Measurements from ENCODE around the gene C17orf100. TPM values are rescaled to one million over a fixed set of nuclear protein-coding genes. Genes with fewer than 3 reads are reported as not detected.

C17orf100 gene
- polyA plus RNA-seq, 1 experiment, result 2.4 TPM

- DNase-seq (ENCODE audit: low read depth), result peak; percentile 25
- no peaks in the 10 kb centered on the region for H3K36me3 ChIP-seq (ENCODE audit: control insufficient read depth, insufficient read depth, low read length)
- ChIA-PET POLR2A (no interaction called here), CTCF (interaction anchor here (0.6 to 6.2 kb wide), 34 partner anchors 9 to 671 kb away, joined by 3 to 65 read pairs (median 4); partner anchors contain the start of genes ALOX12, C17orf100, MED31 and XAF1)
- H3K27me3 ChIP-seq (ENCODE audit: control insufficient read depth, insufficient read depth, low read length), result peaks cover 25% of the 10 kb centered on the region
- H3K4me3 ChIP-seq (ENCODE audit: low read depth, low read length), result no peak overlapping the region
- TF ChIP-seq, protein P1, sequence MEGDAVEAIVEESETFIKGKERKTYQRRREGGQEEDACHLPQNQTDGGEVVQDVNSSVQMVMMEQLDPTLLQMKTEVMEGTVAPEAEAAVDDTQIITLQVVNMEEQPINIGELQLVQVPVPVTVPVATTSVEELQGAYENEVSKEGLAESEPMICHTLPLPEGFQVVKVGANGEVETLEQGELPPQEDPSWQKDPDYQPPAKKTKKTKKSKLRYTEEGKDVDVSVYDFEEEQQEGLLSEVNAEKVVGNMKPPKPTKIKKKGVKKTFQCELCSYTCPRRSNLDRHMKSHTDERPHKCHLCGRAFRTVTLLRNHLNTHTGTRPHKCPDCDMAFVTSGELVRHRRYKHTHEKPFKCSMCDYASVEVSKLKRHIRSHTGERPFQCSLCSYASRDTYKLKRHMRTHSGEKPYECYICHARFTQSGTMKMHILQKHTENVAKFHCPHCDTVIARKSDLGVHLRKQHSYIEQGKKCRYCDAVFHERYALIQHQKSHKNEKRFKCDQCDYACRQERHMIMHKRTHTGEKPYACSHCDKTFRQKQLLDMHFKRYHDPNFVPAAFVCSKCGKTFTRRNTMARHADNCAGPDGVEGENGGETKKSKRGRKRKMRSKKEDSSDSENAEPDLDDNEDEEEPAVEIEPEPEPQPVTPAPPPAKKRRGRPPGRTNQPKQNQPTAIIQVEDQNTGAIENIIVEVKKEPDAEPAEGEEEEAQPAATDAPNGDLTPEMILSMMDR (IDR thresholded peaks at IDR 0.05; ENCODE audit: insufficient read depth, low read depth, low read length), result peak; percentile 93
These were observed 14.5 kb downstream of the C17orf100 start for GRCh38 chr17:6666077-6666521.

GRCh38 chr17:6666557-6666956 is 15.0 kb downstream of the C17orf100 start:
- ChIA-PET CTCF (interaction anchor here (0.6 to 6.2 kb wide), 34 partner anchors 9 to 671 kb away, joined by 3 to 65 read pairs (median 4); partner anchors contain the start of genes ALOX12, C17orf100, MED31 and XAF1), POLR2A (no interaction called here)

GRCh38 chr17:6667516-6667915 is 16.0 kb downstream of the C17orf100 start:
- Histone ChIP-seq H3K36me3 (ENCODE audit: control insufficient read depth, insufficient read depth, low read length) (no peaks in the 10 kb centered on the region), H3K4me3 (ENCODE audit: low read depth, low read length) (no peak overlapping the region), H3K27me3 (ENCODE audit: control insufficient read depth, insufficient read depth, low read length) (peaks cover 21% of the 10 kb centered on the region)
- ChIA-PET POLR2A (no interaction called here), CTCF (interaction anchor here (1.0 to 6.2 kb wide), 6 partner anchors 11 to 243 kb away, joined by 5 to 65 read pairs (median 18); partner anchors contain the start of gene XAF1)
- no peak for DNase-seq (ENCODE audit: low read depth)
- TF ChIP-seq, protein P1 (IDR thresholded peaks at IDR 0.05; ENCODE audit: insufficient read depth, low read depth, low read length), result no peak

More at GRCh38 chr17:6666557-6666956, 15.0 kb downstream of the C17orf100 start:
- Histone ChIP-seq H3K4me3 (ENCODE audit: low read depth, low read length) (no peak overlapping the region), H3K27me3 (ENCODE audit: control insufficient read depth, insufficient read depth, low read length) (peaks cover 25% of the 10 kb centered on the region), H3K36me3 (ENCODE audit: control insufficient read depth, insufficient read depth, low read length) (no peaks in the 10 kb centered on the region)
- TF ChIP-seq, protein P1 (IDR thresholded peaks at IDR 0.05; ENCODE audit: insufficient read depth, low read depth, low read length), result no peak
- no peak for DNase-seq (ENCODE audit: low read depth)

- no peak overlapping the region for H3K4me3 ChIP-seq (ENCODE audit: low read depth, low read length)
- H3K36me3 ChIP-seq (ENCODE audit: control insufficient read depth, insufficient read depth, low read length), result no peaks in the 10 kb centered on the region
- ChIA-PET POLR2A (no interaction called here), CTCF (interaction anchor here (4.2 to 6.2 kb wide), 2 partner anchors 174 to 225 kb away, joined by 28 to 65 read pairs; no protein-coding TSS in a partner anchor)
- H3K27me3 ChIP-seq (ENCODE audit: control insufficient read depth, insufficient read depth, low read length), result peaks cover 20% of the 10 kb centered on the region
- TF ChIP-seq, protein P1 (IDR thresholded peaks at IDR 0.05; ENCODE audit: insufficient read depth, low read depth, low read length), result no peak
- no peak for DNase-seq (ENCODE audit: low read depth)
These were observed 16.7 kb downstream of the C17orf100 start for GRCh38 chr17:6668219-6668618.

GRCh38 chr17:6668727-6669425 is 17.3 kb downstream of the C17orf100 start:
- H3K27me3 ChIP-seq (ENCODE audit: control insufficient read depth, insufficient read depth, low read length), result peaks cover 20% of the 10 kb centered on the region
- no peaks in the 10 kb centered on the region for H3K36me3 ChIP-seq (ENCODE audit: control insufficient read depth, insufficient read depth, low read length)
- POLR2A ChIA-PET, result no interaction called here

More at GRCh38 chr17:6668727-6669425, 17.3 kb downstream of the C17orf100 start:
- no peak overlapping the region for H3K4me3 ChIP-seq (ENCODE audit: low read depth, low read length)
- TF ChIP-seq, protein P1 (IDR thresholded peaks at IDR 0.05; ENCODE audit: insufficient read depth, low read depth, low read length), result no peak
- DNase-seq (ENCODE audit: low read depth), result no peak
- CTCF ChIA-PET, result interaction anchor here (1.3 to 6.2 kb wide), 3 partner anchors 9 to 224 kb away, joined by 3 to 65 read pairs (median 28); no protein-coding TSS in a partner anchor
